ENCODE results near the gene ZFAND5.

The ZFAND5 gene

GRCh38 chr9:72384710-72385485 is 19.9 kb upstream of the ZFAND5 start:
- no peak overlapping the region for H3K4me3 ChIP-seq (ENCODE audit: control insufficient read depth, low read depth, low read length)
- no peak for TF ChIP-seq CTCF (IDR thresholded peaks at IDR 0.05; ENCODE audit: control insufficient read depth, insufficient read depth, low read depth, low read length, missing control alignments)
- DNase-seq (ENCODE audit: low read depth), result no peak

GRCh38 chr9:72383978-72384709 is 19.1 kb upstream of the ZFAND5 start:
- H3K4me3 ChIP-seq (ENCODE audit: control insufficient read depth, low read depth, low read length), result no peak overlapping the region
- no peak for TF ChIP-seq CTCF (IDR thresholded peaks at IDR 0.05; ENCODE audit: control insufficient read depth, insufficient read depth, low read depth, low read length, missing control alignments)
- DNase-seq (ENCODE audit: low read depth), result peak; percentile 81

- no peak overlapping the region for H3K4me3 ChIP-seq (ENCODE audit: control insufficient read depth, low read depth, low read length)
- no peak for TF ChIP-seq CTCF (IDR thresholded peaks at IDR 0.05; ENCODE audit: control insufficient read depth, insufficient read depth, low read depth, low read length, missing control alignments)
- no peak for DNase-seq (ENCODE audit: low read depth)
Observed at GRCh38 chr9:72382405-72382804, 17.4 kb upstream of the ZFAND5 start.

- no peak for TF ChIP-seq CTCF (IDR thresholded peaks at IDR 0.05; ENCODE audit: control insufficient read depth, insufficient read depth, low read depth, low read length, missing control alignments)
- H3K4me3 ChIP-seq (ENCODE audit: control insufficient read depth, low read depth, low read length), result no peak overlapping the region
- DNase-seq (ENCODE audit: low read depth), result no peak
Observed at GRCh38 chr9:72377041-72377440, 12.0 kb upstream of the ZFAND5 start.

- H3K4me3 ChIP-seq (ENCODE audit: control insufficient read depth, low read depth, low read length), result no peak overlapping the region
- no peak for TF ChIP-seq CTCF (IDR thresholded peaks at IDR 0.05; ENCODE audit: control insufficient read depth, insufficient read depth, low read depth, low read length, missing control alignments)
- no peak for DNase-seq (ENCODE audit: low read depth)
Observed at GRCh38 chr9:72371151-72371550, 6.1 kb upstream of the ZFAND5 start.

- TF ChIP-seq CTCF (IDR thresholded peaks at IDR 0.05; ENCODE audit: control insufficient read depth, insufficient read depth, low read depth, low read length, missing control alignments), result peak; percentile 22
- DNase-seq (ENCODE audit: low read depth), result peak; percentile 69
- peak overlapping the region; percentile 50 for H3K4me3 ChIP-seq (ENCODE audit: control insufficient read depth, low read depth, low read length)
Observed at GRCh38 chr9:72365525-72366256, 683 bp upstream of the ZFAND5 start.
